DND-41 (cell line): ENCODE results near the gene XPR1.

Experiments used
- EZH2 ChIP-seq: IDR thresholded peaks from 3 replicates; pipeline ENCODE4 v1.6.1; 2012; ENCODE audit warnings: borderline replicate concordance, low read depth, mild to moderate bottlenecking, moderate library complexity, low read length, inconsistent platforms; ENCODE audit not compliant: severe bottlenecking
- TF ChIP-seq, protein P1 (sequence below): IDR thresholded peaks from 2 replicates; pipeline ENCODE4 v1.5.1; 2012; ENCODE audit warnings: borderline replicate concordance, low read length, moderate library complexity, mild to moderate bottlenecking; ENCODE audit not compliant: poor library complexity, severe bottlenecking; ENCODE audit errors: extremely low read depth

DNA sequence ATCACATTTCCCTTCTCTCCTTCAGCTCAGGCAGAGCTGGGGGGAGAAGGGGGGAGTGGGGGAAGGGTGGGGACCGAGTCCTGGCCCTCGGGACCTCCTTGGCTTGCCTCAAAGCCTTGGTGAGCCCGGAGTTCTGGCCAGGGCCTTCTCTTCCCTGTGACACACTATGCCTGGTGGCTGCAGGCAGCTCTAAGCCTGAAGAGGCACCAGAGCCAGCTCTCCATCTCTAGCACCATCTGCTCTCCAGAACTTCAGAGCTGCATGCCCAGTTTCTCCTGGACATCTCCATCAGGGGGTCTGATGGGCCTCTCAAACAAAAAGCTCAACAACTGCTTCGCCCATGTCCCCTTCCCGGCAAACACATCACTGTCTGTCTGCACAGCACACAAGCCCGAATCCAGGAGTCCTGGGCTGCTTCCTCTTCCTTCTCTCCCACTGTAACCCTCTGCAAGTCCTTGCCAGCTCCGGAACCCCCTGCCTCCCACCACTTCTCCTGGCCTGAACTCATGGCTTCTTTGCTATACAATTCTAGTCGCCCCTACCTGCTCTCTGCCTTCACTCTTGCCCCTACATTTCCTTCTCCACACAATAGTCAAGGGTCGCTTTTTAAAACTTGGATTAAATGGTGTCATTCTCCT lies 307.4 kb downstream of the XPR1 start:
- TF ChIP-seq, protein P1, sequence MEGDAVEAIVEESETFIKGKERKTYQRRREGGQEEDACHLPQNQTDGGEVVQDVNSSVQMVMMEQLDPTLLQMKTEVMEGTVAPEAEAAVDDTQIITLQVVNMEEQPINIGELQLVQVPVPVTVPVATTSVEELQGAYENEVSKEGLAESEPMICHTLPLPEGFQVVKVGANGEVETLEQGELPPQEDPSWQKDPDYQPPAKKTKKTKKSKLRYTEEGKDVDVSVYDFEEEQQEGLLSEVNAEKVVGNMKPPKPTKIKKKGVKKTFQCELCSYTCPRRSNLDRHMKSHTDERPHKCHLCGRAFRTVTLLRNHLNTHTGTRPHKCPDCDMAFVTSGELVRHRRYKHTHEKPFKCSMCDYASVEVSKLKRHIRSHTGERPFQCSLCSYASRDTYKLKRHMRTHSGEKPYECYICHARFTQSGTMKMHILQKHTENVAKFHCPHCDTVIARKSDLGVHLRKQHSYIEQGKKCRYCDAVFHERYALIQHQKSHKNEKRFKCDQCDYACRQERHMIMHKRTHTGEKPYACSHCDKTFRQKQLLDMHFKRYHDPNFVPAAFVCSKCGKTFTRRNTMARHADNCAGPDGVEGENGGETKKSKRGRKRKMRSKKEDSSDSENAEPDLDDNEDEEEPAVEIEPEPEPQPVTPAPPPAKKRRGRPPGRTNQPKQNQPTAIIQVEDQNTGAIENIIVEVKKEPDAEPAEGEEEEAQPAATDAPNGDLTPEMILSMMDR: no peak
- no peak for TF ChIP-seq EZH2
